GM21423 (cell line): ENCODE measurements around the gene E2F8.

Source experiments
- ATAC-seq: cut with Tn5 transposase; IDR thresholded peaks from one replicate; pipeline ENCODE4 v1.9.1; 2021; ENCODE audit warnings: mild to moderate bottlenecking, moderate library complexity; ENCODE audit not compliant: unreplicated experiment

E2F8 gene

GRCh38 chr11:19187114-19187832, 53.5 kb downstream of the E2F8 start:
- no peak for ATAC-seq

GRCh38 chr11:19185516-19186052, 55.2 kb downstream of the E2F8 start:
- ATAC-seq: no peak

GRCh38 chr11:19185036-19185435, 55.7 kb downstream of the E2F8 start:
- ATAC-seq: no peak

DNA sequence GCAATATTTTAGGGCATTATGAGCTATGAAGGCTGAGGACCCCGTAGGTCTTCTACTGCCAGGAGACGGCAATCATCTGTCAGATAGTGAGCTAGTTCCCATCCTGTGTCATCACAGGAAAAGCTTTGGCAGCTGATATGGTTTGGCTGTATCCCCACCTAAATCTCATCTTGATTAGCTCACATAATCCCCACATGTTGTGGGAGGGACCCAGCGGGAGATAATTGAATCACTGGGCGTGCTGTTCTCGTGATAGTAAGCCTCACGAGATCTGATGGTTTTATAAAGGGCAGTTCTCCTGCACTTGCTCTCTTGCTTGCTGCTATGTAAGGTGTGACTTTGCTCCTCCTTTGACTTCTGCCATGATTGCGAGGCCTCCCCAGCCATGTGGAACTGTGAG, 57.1 kb downstream of the E2F8 start:
- ATAC-seq: no peak

DNA sequence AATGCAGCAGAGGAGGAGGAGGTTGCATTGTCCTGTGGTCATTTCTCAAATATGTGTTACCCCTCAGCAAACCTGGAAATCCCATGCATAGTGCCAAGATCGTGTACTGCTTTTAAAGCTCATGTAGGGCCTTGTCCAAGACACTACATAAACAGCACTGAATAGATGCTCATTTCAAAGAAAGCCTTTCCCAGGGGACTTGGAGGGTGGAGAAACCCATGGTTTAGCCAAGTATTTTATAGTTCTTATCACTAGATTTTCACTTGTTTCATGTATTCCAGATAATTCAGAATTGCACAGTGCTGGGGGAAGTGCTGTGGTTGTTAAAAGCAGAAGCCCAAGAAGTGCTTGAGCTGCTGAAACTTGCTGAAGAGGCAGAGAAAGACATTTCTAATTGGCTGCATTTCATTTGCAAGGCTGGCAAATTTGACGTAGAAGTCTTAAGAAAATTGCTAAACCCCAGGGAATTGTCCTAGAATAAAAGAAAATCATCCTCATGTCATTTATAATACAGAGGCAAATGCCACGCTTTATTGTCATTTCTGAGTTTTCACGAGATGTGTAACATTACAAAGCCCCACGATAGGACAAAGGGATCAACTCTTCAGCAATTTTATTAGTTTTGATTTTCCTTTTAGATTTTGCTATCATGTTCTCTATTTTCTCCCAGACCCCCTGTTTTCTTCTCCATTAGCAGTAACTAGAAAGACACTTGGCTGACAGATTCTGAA, 59.0 kb downstream of the E2F8 start:
- ATAC-seq: no peak

- ATAC-seq: no peak
These were observed 64.0 kb downstream of the E2F8 start for GRCh38 chr11:19176629-19177186.
